ENCODE results near the gene MTCL3.

Gene MTCL3

DNA sequence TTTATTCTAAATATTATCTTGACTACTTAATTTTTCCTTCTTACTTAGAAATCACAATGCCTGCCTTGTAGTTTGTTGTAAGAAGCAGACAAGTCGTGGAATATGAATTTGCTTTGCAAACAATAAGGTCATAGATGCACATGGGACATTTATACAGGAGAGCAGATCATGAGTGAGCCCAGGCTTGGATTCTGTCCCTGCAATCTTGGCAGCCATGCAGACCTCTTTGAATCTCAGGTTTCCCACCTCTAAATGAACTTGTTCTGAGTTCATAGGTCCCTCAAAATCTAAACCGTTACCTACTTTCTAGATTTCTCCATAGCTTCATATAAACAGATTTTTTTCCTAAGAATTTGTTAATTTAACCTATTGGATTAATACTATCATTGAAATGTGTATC lies 79.4 kb downstream of the MTCL3 start:
- H3K9ac ChIP-seq (ENCODE audit: insufficient read depth, low read length) = no peak overlapping the region
- H3K27me3 ChIP-seq (ENCODE audit: control insufficient read depth, insufficient read depth, low read length) = no peaks in the 10 kb centered on the region
- H3K9me3 ChIP-seq (ENCODE audit: control insufficient read depth, insufficient read depth, low read depth, low read length) = no peaks in the 10 kb centered on the region
- H3K79me2 ChIP-seq (ENCODE audit: control insufficient read depth, insufficient read depth, low read length) = no peaks in the 10 kb centered on the region
- no peaks in the 10 kb centered on the region for H3K36me3 ChIP-seq (ENCODE audit: control insufficient read depth, insufficient read depth, low read length)
- TF ChIP-seq, protein P1, sequence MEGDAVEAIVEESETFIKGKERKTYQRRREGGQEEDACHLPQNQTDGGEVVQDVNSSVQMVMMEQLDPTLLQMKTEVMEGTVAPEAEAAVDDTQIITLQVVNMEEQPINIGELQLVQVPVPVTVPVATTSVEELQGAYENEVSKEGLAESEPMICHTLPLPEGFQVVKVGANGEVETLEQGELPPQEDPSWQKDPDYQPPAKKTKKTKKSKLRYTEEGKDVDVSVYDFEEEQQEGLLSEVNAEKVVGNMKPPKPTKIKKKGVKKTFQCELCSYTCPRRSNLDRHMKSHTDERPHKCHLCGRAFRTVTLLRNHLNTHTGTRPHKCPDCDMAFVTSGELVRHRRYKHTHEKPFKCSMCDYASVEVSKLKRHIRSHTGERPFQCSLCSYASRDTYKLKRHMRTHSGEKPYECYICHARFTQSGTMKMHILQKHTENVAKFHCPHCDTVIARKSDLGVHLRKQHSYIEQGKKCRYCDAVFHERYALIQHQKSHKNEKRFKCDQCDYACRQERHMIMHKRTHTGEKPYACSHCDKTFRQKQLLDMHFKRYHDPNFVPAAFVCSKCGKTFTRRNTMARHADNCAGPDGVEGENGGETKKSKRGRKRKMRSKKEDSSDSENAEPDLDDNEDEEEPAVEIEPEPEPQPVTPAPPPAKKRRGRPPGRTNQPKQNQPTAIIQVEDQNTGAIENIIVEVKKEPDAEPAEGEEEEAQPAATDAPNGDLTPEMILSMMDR (conservative IDR thresholded peaks at IDR 0.05 in 1 of 2, IDR thresholded peaks at IDR 0.05 in 1 of 2; ENCODE audit: low read depth in 1 of 2, low read length in 2 of 2) = no peak
- no peak for TF ChIP-seq EZH2 (IDR thresholded peaks at IDR 0.05; ENCODE audit: low read length, missing control alignments)
- no peak overlapping the region for H3K27ac ChIP-seq (ENCODE audit: insufficient read depth, low read length)
- H3K4me1 ChIP-seq (ENCODE audit: control insufficient read depth, extremely low read depth, insufficient read depth, low read length) = no peaks in the 10 kb centered on the region
- H4K20me1 ChIP-seq (ENCODE audit: control insufficient read depth, extremely low read depth, insufficient read depth, low read length) = no peaks in the 10 kb centered on the region
- no peak overlapping the region for H2AFZ ChIP-seq (ENCODE audit: low read length)
- DNase-seq (ENCODE audit: low read depth in 2 of 2) = no peak
- H3K4me2 ChIP-seq (ENCODE audit: extremely low read depth, insufficient read depth, low read length) = no peak overlapping the region
- H3K4me3 ChIP-seq (replicated peaks in 1 of 4; ENCODE audit: control extremely low read depth in 1 of 4, insufficient read depth in 1 of 4, low read depth in 3 of 4, low read length in 4 of 4) = no peak overlapping the region

DNA sequence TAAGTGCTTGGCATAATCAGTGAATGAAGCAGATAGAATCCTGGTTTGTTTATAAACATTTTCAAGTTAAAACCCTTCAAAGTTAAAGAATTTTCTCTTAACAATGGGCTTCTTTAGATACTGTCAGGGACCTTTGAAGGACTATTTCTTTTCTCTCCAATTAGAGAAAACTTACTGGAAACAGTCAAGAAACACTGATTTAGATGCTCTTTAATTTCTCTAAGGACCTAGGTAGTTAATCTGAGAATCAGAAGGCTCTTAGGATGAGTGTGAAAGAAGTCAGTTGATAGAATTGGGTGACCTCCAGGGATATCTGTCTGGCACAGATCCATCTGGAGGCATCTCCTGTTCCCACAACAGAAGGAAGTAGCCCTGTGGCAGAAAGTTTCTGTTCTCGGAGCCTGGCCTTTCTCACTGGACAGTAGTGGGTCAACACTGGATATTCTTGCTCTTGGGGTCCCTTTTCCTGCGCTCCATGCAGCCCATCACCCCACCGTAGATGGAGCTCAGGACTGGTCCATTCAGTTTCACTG lies 82.5 kb downstream of the MTCL3 start:
- H3K27ac ChIP-seq (ENCODE audit: insufficient read depth, low read length) = no peak overlapping the region
- H3K4me2 ChIP-seq (ENCODE audit: extremely low read depth, insufficient read depth, low read length) = no peak overlapping the region
- H3K9me3 ChIP-seq (ENCODE audit: control insufficient read depth, insufficient read depth, low read depth, low read length) = no peaks in the 10 kb centered on the region
- H4K20me1 ChIP-seq (ENCODE audit: control insufficient read depth, extremely low read depth, insufficient read depth, low read length) = no peaks in the 10 kb centered on the region
- no peaks in the 10 kb centered on the region for H3K27me3 ChIP-seq (ENCODE audit: control insufficient read depth, insufficient read depth, low read length)
- no peak overlapping the region for H2AFZ ChIP-seq (ENCODE audit: low read length)
- H3K4me1 ChIP-seq (ENCODE audit: control insufficient read depth, extremely low read depth, insufficient read depth, low read length) = no peaks in the 10 kb centered on the region
- H3K36me3 ChIP-seq (ENCODE audit: control insufficient read depth, insufficient read depth, low read length) = no peaks in the 10 kb centered on the region
- H3K4me3 ChIP-seq (replicated peaks in 1 of 4; ENCODE audit: control extremely low read depth in 1 of 4, insufficient read depth in 1 of 4, low read depth in 3 of 4, low read length in 4 of 4) = no peak overlapping the region
- DNase-seq (ENCODE audit: low read depth in 2 of 2) = no peak
- no peak overlapping the region for H3K9ac ChIP-seq (ENCODE audit: insufficient read depth, low read length)
- TF ChIP-seq, protein P1 (conservative IDR thresholded peaks at IDR 0.05 in 1 of 2, IDR thresholded peaks at IDR 0.05 in 1 of 2; ENCODE audit: low read depth in 1 of 2, low read length in 2 of 2) = no peak
- no peak for TF ChIP-seq EZH2 (IDR thresholded peaks at IDR 0.05; ENCODE audit: low read length, missing control alignments)
- no peaks in the 10 kb centered on the region for H3K79me2 ChIP-seq (ENCODE audit: control insufficient read depth, insufficient read depth, low read length)

DNA sequence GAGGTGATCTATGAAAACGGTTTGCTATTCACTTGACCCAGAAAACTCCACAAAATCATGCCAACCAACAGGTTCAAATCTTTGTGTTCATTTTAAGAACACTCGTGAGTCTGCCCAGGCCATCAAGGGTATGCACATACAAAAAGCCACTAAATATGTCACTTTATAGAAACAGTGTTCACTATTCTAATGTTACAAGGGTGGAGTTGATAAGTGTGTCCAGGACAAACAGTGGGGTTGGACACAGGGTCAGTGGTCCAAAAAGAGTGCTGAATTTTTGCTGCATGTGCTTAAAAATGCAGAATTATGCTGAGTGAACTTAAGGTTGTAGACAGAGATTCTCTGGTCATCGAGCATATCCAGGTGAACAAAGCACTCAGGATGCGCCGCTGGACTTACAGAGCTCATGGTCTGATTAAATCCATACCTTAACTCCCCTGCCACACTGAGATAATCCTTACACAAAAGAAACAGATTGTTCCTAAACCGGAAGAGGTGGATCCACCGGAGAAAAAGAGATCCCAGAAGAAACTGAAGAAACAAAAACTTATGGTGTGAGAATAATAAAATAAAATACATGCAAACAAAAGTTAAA lies 83.4 kb downstream of the MTCL3 start:
- H4K20me1 ChIP-seq (ENCODE audit: control insufficient read depth, extremely low read depth, insufficient read depth, low read length) = no peaks in the 10 kb centered on the region
- TF ChIP-seq, protein P1 (conservative IDR thresholded peaks at IDR 0.05 in 1 of 2, IDR thresholded peaks at IDR 0.05 in 1 of 2; ENCODE audit: low read depth in 1 of 2, low read length in 2 of 2) = no peak
- TF ChIP-seq EZH2 (IDR thresholded peaks at IDR 0.05; ENCODE audit: low read length, missing control alignments) = no peak
- DNase-seq (ENCODE audit: low read depth in 2 of 2) = no peak
- H3K4me1 ChIP-seq (ENCODE audit: control insufficient read depth, extremely low read depth, insufficient read depth, low read length) = no peaks in the 10 kb centered on the region
- no peak overlapping the region for H3K4me3 ChIP-seq (replicated peaks in 1 of 4; ENCODE audit: control extremely low read depth in 1 of 4, insufficient read depth in 1 of 4, low read depth in 3 of 4, low read length in 4 of 4)
- H3K79me2 ChIP-seq (ENCODE audit: control insufficient read depth, insufficient read depth, low read length) = no peaks in the 10 kb centered on the region
- no peaks in the 10 kb centered on the region for H3K9me3 ChIP-seq (ENCODE audit: control insufficient read depth, insufficient read depth, low read depth, low read length)
- no peaks in the 10 kb centered on the region for H3K36me3 ChIP-seq (ENCODE audit: control insufficient read depth, insufficient read depth, low read length)
- H3K4me2 ChIP-seq (ENCODE audit: extremely low read depth, insufficient read depth, low read length) = no peak overlapping the region
- no peak overlapping the region for H3K27ac ChIP-seq (ENCODE audit: insufficient read depth, low read length)
- no peak overlapping the region for H3K9ac ChIP-seq (ENCODE audit: insufficient read depth, low read length)
- H2AFZ ChIP-seq (ENCODE audit: low read length) = no peak overlapping the region
- H3K27me3 ChIP-seq (ENCODE audit: control insufficient read depth, insufficient read depth, low read length) = no peaks in the 10 kb centered on the region

Measured in fibroblast of lung (primary cell).